ENCODE measurements around the gene TVP23A.

- no peak for TF ChIP-seq EZH2 (IDR thresholded peaks at IDR 0.05; ENCODE audit: borderline replicate concordance, insufficient read depth, low read depth, low read length, poor library complexity, severe bottlenecking)
- no peak for TF ChIP-seq CTCF (IDR thresholded peaks at IDR 0.05)
Measured at GRCh38 chr16:10799736-10800135, 18.9 kb downstream of the TVP23A start.
